Endothelial cell of umbilical vein (primary cell): ENCODE data around the gene GREB1. TPM values are rescaled to one million over a fixed set of nuclear protein-coding genes. Genes with fewer than 3 reads are reported as not detected.

Experiments
- BruUV-seq: library from RNA; stranded (reverse); fragments of 400-500 nt; replicated peaks from 2 replicates; lab custom pipeline; 2021; lab: Mats Ljungman, UMichigan
- CTCF ChIA-PET: fragments of 300-600, 350-600 bp; sonication (Branson Sonifier 250); formaldehyde crosslinking; loops from one replicate; lab custom pipeline; 2021; ENCODE audit warnings: antibody characterized with exemption, inconsistent platforms; lab: Charles Lee
- POLR2A ChIA-PET: fragments of 300-600, 350-600 bp; sonication (Branson Sonifier 250); formaldehyde crosslinking; loops from one replicate; lab custom pipeline; 2021; ENCODE audit warnings: antibody characterized with exemption, inconsistent platforms; lab: Charles Lee
- DNase-seq: peaks from one replicate; pipeline ENCODE4 v3.0.0-alpha.2; 2011; ENCODE audit warnings: low read depth, low spot score
- FAIRE-seq: peaks from 2 replicates; lab custom pipeline; 2011; peaks lifted over from hg19 to GRCh38; lab: Jason Lieb, UNC
- H2AFZ ChIP-seq: 2 replicates; pipeline ENCODE4 v1.6.0; 2012; ENCODE audit warnings: low read depth, low read length, control low read depth, inconsistent platforms
- H3K27ac ChIP-seq: 2 replicates; pipeline ENCODE4 v1.5.1; 2011; ENCODE audit warnings: low read depth, mild to moderate bottlenecking, control low read depth, low read length, moderate library complexity; ENCODE audit not compliant: insufficient read depth
- H3K27me3 ChIP-seq, 2 experiments: 2 replicates each; pipeline versions ENCODE4 v1.6.0 to v1.6.1; 2011; ENCODE audit warnings: low read length in 2 of 2, mixed read lengths in 1 of 2; ENCODE audit not compliant: control insufficient read depth in 2 of 2, insufficient read depth in 2 of 2
- H3K36me3 ChIP-seq, 2 experiments: 2 replicates in 1 of 2; 3 replicates in 1 of 2; pipeline ENCODE4 v1.5.1; 2011; ENCODE audit warnings: low read length in 2 of 2, mild to moderate bottlenecking in 1 of 2, moderate library complexity in 1 of 2; ENCODE audit not compliant: control insufficient read depth in 2 of 2, insufficient read depth in 2 of 2; ENCODE audit errors: extremely low read depth in 1 of 2
- H3K4me1 ChIP-seq: 3 replicates; pipeline ENCODE4 v1.5.1; 2011; ENCODE audit warnings: mild to moderate bottlenecking, low read length; ENCODE audit not compliant: control insufficient read depth, insufficient read depth; ENCODE audit errors: extremely low read depth
- H3K4me2 ChIP-seq: 2 replicates; pipeline ENCODE4 v1.6.1; 2011; ENCODE audit warnings: low read length, control low read depth, mixed read lengths; ENCODE audit not compliant: insufficient read depth
- H3K4me3 ChIP-seq, 3 experiments: fragments of 200-600 bp in 1 of 3; sonication (generic), shearing (Covaris generic) in 1 of 3; replicated peaks in 1 of 3; 2 replicates each; pipeline ENCODE4 v1.5.1; 2011 to 2016; ENCODE audit warnings: control low read depth in 3 of 3, low read length in 3 of 3, mild to moderate bottlenecking in 2 of 3, inconsistent platforms in 1 of 3, low read depth in 1 of 3, moderate library complexity in 1 of 3; ENCODE audit not compliant: insufficient read depth in 1 of 3
- H3K79me2 ChIP-seq: 2 replicates; pipeline ENCODE4 v1.6.0; 2012; ENCODE audit warnings: low read length, inconsistent platforms; ENCODE audit not compliant: control insufficient read depth, insufficient read depth
- H3K9ac ChIP-seq: replicated peaks from 2 replicates; pipeline ENCODE3; 2011; ENCODE audit warnings: low read length, control low read depth; ENCODE audit not compliant: insufficient read depth; ENCODE audit errors: extremely low read depth
- H3K9me1 ChIP-seq: replicated peaks from 3 replicates; pipeline ENCODE4 v1.6.0; 2011; ENCODE audit warnings: mild to moderate bottlenecking, low read length; ENCODE audit not compliant: control insufficient read depth, insufficient read depth; ENCODE audit errors: extremely low read depth
- H3K9me3 ChIP-seq: replicated peaks from 2 replicates; pipeline ENCODE4 v1.5.1; 2012; ENCODE audit warnings: low read length, inconsistent platforms; ENCODE audit not compliant: control insufficient read depth, insufficient read depth
- H4K20me1 ChIP-seq: replicated peaks from 2 replicates; pipeline ENCODE3; 2011; ENCODE audit warnings: mild to moderate bottlenecking, low read length; ENCODE audit not compliant: control insufficient read depth, insufficient read depth; ENCODE audit errors: extremely low read depth
- CTCF ChIP-seq, 2 donors: IDR thresholded peaks; 1 replicate in 1 of 2; 2 replicates in 1 of 2; pipeline ENCODE4 v1.5.1; 2011; ENCODE audit warnings: low read length in 2 of 2, mild to moderate bottlenecking in 2 of 2, moderate library complexity in 2 of 2, control low read depth in 1 of 2, inconsistent platforms in 1 of 2, low read depth in 1 of 2; ENCODE audit not compliant: insufficient read depth in 1 of 2; ENCODE audit errors: extremely low read depth in 1 of 2
- EZH2 ChIP-seq: IDR thresholded peaks from 2 replicates; pipeline ENCODE4 v1.6.1; 2012; ENCODE audit warnings: borderline replicate concordance, low read depth, mild to moderate bottlenecking, moderate library complexity, low read length, inconsistent platforms; ENCODE audit not compliant: severe bottlenecking
- FOS ChIP-seq: IDR thresholded peaks from 2 replicates; pipeline ENCODE4 v1.6.1; 2011; ENCODE audit warnings: mild to moderate bottlenecking, low read length, moderate library complexity, borderline replicate concordance; ENCODE audit not compliant: insufficient read depth
- GATA2 ChIP-seq: IDR thresholded peaks from 2 replicates; pipeline ENCODE4 v1.7.0; 2011; ENCODE audit warnings: low read depth, mild to moderate bottlenecking, moderate library complexity, mixed read lengths, low read length; ENCODE audit not compliant: insufficient read length, insufficient read depth
- JUN ChIP-seq: IDR thresholded peaks from 2 replicates; pipeline ENCODE4 v1.6.1; 2011; ENCODE audit warnings: borderline replicate concordance, low read depth; ENCODE audit not compliant: insufficient read length, insufficient read depth
- MYC ChIP-seq: IDR thresholded peaks from one replicate; pipeline ENCODE4 v1.6.1; 2011; ENCODE audit warnings: mild to moderate bottlenecking, low read depth, low read length
- POLR2A ChIP-seq: IDR thresholded peaks from 2 replicates; pipeline ENCODE4 v1.6.1; 2012; ENCODE audit warnings: low read depth, mild to moderate bottlenecking, control low read depth, low read length
- POLR2AphosphoS5 ChIP-seq: IDR thresholded peaks from 2 replicates; pipeline ENCODE4 v1.6.1; 2012; ENCODE audit warnings: low read depth, mild to moderate bottlenecking, control low read depth, low read length, moderate library complexity; ENCODE audit not compliant: insufficient read depth
- dilution Hi-C: fragments of 300-500 bp; cut with MboI; formaldehyde crosslinking; loops from one replicate; pipeline ENCODE4 v1.15.0; 2019; ENCODE audit warnings: low sequenced_read_pairs; ENCODE audit not compliant: extremely low pct_ligation_motif_present
- intact Hi-C: fragments of 100-400 bp; cut with micrococcal nuclease; formaldehyde crosslinking; loops from one replicate; pipeline ENCODE4 v1.10.0; 2022
- polyA plus RNA-seq, 4 experiments: library from polyadenylated mRNA; depleted of rRNA in 3 of 4; stranded (reverse) in 3 of 4; unstranded in 1 of 4; fragments of >200 nt; gene quantifications; 2 replicates each; pipeline versions ENCODE4 v1.2.1 to v1.2.3, GENCODE V29; 2011 to 2012; ENCODE audit warnings: missing spikeins in 1 of 4
- total RNA-seq: library from RNA; stranded (reverse); gene quantifications from 2 replicates; pipeline ENCODE4 v1.2.3, GENCODE V29; 2021
- TF ChIP-seq, protein P1 (sequence below): IDR thresholded peaks from 2 replicates; pipeline ENCODE4 v1.6.1; 2011; ENCODE audit not compliant: insufficient read depth, insufficient read length

The GREB1 gene
- total and polyA plus RNA-seq, 2 donors (not counting 3 experiments of a cell fraction or from before 2014, with no cell fraction given) = 0.17 to 0.58 TPM

GRCh38 chr2:11494310-11494709 lies 39.5 kb upstream of the GREB1 start:
- H3K9ac ChIP-seq = no peak overlapping the region
- no peaks in the 10 kb centered on the region for H3K36me3 ChIP-seq
- peaks cover 0 to 3% of the 10 kb centered on the region in 2 experiments for H3K27me3 ChIP-seq
- ChIA-PET CTCF (no interaction called here), POLR2A (no interaction called here)
- dilution Hi-C loops (no loop called here), intact Hi-C loops (no loop called here)
- no peaks in the 10 kb centered on the region for H3K9me1 ChIP-seq
- no peaks in the 10 kb centered on the region for H4K20me1 ChIP-seq
- no peak for DNase-seq
- H3K27ac ChIP-seq = no peak overlapping the region
- no peak for TF ChIP-seq MYC
- TF ChIP-seq FOS = no peak
- TF ChIP-seq CTCF (IDR thresholded peaks at IDR 0.05; ENCODE audit: extremely low read depth in 1 of 2, insufficient read depth in 1 of 2, low read depth in 1 of 2, low read length in 2 of 2) = no peak
- TF ChIP-seq GATA2 = no peak
- no peak for TF ChIP-seq JUN
- TF ChIP-seq, protein P1, sequence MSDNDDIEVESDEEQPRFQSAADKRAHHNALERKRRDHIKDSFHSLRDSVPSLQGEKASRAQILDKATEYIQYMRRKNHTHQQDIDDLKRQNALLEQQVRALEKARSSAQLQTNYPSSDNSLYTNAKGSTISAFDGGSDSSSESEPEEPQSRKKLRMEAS = no peak
- TF ChIP-seq POLR2A = no peak
- no peak for TF ChIP-seq POLR2AphosphoS5
- no peak for TF ChIP-seq EZH2
- H3K79me2 ChIP-seq = no peaks in the 10 kb centered on the region
- no peaks in the 10 kb centered on the region for H3K9me3 ChIP-seq
- H3K4me1 ChIP-seq = no peaks in the 10 kb centered on the region
- no TSS peak for BruUV-seq
- H2AFZ ChIP-seq = no peak overlapping the region
- FAIRE-seq = no peak
- H3K4me2 ChIP-seq = no peak overlapping the region
- H3K4me3 ChIP-seq = no peak overlapping the region
